Measurements from ENCODE around the gene TAF8.
A peak's percentile ranks its signal among the peaks of the same experiment; 100 is the strongest.
"Not testable (repeated sequence)": the region's sequence is repeated elsewhere in the genome, so short reads cannot be mapped to it uniquely, and the experiment has no call there.

Gene TAF8

DNA sequence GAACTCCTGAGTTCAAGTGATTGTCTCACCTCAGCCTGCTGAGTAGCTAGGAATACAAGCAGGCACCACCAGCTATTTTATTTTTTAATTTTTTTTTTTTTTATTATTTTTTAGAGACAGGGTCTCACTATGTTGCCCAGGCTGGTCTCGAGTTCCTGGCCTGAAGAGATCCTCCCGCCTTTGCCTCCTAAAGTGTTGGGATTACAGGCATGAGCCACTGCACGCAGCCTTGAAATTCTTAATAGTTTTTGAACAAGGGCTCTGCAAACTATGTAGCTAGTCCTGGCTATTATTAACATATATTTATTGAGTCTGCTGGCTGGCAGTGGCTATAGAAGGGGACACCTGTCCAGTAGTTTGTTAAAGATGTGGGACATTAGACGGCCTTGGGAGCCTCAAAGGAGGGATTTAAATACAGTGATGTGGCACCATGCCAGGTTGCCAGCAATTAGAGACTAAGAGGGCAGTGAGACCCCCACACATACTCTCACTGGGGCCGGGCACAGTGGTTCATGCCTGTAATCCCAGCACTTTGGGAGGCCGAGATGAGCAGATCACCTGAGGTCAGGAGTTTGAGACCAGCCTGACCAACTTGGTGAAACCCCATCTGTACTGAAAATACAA is 21.1 kb upstream of the TAF8 start:
- no peak for DNase-seq

GRCh38 chr6:42029881-42030280 is 20.4 kb upstream of the TAF8 start:
- DNase-seq, result no peak

DNA sequence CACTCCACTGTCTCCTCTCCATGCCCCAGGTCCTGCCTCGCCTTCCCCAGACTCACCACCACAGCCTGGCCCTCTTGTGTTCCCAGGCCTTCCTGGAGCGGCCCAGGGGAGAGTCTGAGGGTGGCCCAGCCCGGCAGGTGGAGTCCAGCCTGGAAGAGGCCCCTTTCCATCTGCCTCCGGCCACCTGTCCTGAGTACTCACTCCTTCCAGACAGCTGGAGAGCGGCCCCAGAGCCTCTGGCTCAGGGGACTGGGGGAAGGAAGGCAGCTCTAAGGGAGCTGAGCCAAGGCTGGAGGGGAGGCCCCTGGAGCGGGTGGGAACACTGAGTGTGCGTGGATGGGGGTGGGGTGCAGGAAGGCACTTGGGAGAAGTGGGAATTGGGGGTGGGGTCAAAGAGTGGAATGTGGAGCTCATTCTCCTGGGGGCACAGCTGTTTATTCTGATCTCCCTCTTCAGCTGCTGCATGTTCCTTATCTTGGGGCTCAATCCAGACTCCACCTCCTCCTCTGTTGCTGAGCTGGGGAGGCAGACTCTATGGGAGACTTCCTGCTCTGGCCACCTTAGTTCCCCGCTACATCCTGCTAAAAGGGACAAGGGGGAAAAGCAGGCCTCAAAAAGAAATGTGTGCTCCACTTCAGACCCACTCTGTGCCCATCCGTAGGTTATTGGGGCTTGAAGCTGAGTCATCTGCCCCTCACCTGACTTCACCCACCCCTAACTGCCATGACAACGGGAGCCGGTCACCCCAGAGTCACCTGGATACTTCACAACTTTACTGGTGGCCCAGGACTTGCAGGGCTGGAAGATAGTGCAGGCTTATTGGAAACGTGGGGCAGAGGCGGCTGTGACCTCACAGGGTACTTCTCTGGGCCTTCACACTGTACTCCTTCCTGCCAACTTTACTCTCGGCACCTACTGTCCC is 19.5 kb upstream of the TAF8 start:
- DNase-seq, result peak; percentile 52 to 53

- no peak for DNase-seq
Measured at GRCh38 chr6:42032366-42032765, 18.0 kb upstream of the TAF8 start.

- DNase-seq, result not testable (repeated sequence)
Measured at GRCh38 chr6:42037669-42038068, 12.7 kb upstream of the TAF8 start.

- no peak for DNase-seq
Measured at GRCh38 chr6:42038163-42038562, 12.2 kb upstream of the TAF8 start.

DNA sequence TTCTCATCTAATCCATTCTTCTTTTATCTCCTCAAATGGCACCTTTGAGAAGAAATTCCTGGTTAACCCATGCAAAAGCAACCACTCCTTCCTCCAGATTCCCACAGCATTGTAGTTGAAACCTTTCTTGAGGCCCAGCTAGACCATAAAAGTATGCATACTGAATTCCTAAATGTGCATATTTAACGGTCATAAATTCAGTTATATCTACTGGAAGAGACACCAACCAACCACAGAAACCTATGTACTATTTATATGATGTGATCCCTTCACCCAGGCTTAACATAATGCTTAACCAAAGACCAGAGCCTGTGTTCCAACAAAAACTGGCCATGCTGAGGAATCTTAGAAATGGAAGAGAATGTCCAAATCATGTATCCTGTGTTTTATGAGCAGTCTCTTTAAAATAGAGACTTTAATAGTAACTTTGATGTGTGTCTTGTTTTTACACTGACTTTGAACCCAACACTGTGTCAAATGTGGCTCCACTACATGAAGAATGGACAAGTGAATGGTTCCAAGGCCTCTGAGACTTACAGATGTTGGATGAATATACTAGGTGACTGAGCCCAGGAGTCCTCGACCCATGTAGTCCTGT is 11.4 kb upstream of the TAF8 start:
- no peak for DNase-seq

- no peak for DNase-seq
Measured at GRCh38 chr6:42040856-42041480, 9.4 kb upstream of the TAF8 start.

GRCh38 chr6:42041481-42042053 is 8.8 kb upstream of the TAF8 start:
- DNase-seq, result no peak

DNA sequence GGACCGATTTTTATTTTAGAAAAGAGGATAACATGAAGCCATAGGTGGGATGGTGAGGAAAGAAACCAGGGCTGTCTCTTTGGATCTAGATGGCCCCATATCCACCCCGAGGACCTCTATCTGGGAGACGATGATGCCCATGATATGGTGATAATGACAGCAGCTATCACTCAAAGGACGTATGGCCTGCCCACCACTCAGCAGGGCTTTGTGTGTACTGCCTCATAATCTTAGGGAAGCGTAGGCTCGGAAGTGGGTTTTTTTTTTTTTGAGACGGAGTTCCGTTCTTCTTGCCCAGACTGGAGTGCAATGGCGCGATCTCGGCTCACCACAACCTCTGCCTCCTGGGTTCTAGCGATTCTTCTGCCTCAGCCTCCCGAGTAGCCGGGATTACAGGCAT is 8.2 kb upstream of the TAF8 start:
- no peak for DNase-seq

DNA sequence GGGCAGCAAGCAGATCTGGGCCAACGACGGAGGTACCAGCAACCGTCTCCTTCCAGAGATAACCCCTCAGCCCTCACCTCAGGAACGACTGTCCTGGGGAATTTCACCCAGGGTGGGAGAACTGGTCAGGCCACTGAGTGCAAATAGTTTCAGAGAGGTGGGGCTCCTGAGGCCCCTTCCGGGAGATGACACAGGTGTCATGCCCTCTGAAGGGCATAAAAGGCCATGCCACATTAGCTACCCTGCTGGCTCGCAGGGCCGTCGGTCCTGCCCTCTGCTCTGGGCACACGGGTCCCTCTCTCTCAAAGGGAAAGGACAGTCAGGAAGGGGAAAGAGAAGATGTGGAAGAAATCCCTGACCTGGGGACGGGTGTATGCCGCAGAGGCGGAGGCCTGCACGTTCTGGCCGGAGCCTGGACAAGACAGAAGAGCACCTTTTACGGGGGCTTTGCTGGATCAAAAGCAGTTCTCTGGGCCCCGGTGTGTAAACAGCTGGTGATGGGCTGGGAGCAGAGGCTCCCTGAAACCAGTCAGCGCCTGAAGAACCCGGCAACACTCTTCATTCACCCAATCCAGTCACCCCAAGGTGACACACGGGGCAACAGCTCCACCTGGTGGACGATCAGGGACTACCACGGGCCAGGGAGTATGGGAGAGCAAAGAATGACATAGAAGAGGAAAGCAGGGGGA is 6.4 kb upstream of the TAF8 start:
- peak; percentile 87 to 93 for DNase-seq

DNA sequence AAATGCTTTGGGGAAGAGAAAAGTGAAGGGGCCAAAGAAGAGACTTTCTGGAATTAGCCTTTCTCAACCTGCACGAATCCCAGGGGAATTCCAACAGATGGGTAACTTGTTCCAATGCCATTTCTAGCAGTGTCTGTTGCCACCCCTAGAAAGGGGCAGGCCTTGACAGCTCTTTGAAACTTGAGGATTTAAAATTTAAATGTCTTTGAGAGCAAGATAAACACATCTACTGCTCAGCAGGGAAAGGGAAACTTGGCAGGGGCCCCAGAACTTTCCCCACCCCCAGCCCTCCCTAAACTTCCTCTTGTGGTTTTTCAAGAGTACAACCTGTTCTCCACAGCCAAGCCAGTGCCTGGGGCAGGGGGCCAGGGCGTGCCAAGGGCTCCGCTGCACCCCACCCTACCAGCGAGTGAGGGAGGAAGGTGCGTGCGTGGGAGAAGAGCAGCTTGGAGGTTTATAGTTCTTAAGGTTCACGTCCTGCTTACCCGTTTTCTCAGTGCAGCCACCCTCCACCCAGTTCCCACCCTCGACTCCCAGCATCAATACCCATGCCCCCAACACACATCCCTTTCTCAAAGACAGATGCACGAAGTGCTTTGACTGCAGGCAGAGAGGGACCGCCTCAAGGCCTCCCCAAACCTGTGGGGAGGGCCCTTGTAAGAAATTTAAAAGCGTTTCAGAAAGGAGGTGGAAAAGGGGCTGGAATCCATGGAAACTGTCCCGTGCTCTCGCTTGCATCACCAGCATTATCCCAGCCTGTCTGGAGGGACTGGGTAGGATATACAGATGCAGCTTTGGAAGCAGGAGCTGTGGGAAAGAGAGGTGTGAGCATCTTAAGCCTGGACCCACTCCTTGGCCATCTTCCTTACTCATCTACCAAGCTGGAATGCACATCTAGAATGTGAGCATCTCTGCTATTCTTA is 4.5 kb upstream of the TAF8 start:
- DNase-seq, result peak; percentile 72 to 88

DNA sequence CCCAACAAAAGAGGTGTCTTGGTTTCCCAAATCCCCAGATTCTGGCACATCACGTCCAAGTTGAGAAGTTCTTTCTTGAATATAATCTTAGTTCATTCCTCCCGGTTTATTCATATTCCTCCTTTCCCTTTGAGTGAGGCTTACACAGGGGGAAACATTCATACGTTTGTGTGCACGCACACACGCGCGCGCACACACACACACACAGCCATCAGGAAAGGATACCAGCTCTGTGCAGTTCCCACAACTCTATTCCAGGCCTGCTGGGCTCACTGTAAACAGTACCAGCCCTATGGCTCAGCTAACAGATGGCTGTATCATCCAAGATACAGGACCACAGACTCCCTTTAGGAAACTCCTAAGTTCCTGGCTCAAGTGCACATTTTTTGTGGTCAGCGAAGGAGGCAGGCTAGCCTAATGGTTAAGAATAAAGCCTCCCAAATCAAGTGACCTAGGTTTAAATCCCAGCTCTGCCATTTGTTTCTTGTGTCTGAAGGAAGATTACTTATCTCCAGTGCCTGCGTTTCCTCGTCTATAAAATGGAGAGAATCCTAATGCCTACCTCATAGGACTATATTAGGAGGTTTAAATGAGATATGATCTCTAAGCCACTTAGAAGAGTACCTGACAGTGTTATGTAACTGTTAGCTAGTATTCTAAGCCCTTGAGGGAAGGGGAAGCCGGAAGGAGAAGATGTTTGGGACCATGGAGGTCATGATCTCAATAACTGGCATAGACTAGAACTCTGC is 3.7 kb upstream of the TAF8 start:
- no peak for DNase-seq

GRCh38 chr6:42047213-42047590 is 3.1 kb upstream of the TAF8 start:
- DNase-seq, result no peak

DNA sequence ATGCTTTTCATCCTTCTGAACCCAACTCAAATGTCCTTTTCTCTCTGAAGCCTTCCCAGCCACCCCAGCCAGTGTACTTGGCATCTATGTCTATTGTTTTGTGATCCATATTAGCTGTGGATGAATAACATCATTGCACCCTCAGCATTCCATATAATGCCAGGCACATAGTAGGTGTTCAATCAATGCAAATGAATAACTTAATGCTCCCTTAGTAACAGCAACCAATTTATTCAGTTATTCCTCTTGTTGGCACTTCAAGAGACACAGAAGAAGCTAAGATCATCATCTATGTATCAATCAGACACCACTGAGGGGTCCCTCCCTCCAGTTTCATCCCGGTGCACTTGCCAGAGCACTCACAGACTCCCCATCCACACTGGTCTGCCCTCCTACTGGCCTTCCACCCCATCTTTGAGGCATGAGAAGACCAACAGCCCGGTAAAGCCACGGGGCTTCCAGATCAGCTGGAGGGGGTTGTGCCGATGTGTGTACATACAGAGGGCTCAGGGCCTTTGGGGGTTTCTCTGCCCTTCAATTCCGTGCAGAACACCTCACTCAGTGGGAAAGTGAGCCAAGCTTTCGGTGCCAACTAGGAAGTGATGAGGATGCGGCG is 2.4 kb upstream of the TAF8 start:
- DNase-seq, result no peak

DNA sequence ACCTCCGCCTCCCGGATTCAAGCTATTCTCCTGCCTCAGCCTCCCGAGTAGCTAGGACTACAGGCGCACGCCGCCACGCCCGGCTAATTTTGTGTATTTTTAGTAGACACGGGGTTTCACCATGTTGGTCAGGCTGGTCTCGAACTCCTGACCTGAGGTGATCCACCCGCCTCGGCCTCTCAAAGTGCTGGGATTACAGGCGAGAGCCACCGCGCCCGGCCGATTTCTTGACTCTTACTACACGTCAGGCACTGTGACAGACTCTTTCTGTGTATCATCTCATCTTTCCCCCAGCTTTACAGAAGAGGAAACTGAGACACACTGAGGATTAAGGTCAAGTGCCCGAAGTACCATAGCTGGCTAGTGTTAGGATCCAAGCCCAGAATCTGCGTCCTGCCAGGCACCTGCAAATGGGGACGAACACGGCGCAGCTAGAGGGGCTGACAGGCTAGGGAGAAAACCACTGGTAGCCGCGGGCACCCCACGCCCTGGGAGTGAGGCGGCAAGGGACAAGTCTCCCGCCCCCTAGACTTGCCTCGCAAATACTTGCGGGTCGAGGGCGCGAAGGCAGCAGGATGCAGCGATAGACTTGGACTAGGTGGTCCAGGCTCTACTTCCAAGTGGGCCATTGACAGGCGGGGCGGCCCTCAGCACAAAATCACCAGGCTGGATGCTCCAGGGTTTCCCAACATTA is 1.1 kb upstream of the TAF8 start:
- DNase-seq, result no peak

- DNase-seq, result peak in 1 of 2 experiments; percentile 40
Measured at GRCh38 chr6:42049948-42050296, 402 bp upstream of the TAF8 start.

GRCh38 chr6:42051268-42051653 is 937 bp downstream of the TAF8 start:
- no peak for DNase-seq

DNA sequence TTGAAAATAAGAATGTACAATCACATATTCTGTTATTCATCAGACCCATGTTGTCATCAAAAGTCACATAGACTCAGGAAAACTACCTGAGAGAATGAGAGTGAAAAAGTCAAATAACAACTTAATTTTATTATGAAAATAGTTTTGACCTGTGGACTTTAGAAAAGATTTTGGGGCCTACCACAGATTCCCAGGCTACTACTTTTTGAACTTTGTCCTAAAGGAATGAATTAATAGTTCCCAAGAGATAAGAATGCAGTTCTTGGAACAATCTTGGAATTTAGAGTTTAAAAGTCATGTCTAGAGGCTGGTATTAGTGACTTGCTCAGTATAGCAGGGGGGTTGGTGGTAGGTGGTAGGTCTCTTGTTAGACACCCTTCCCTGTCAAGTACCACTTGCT is 3.3 kb downstream of the TAF8 start:
- DNase-seq, result no peak

DNA sequence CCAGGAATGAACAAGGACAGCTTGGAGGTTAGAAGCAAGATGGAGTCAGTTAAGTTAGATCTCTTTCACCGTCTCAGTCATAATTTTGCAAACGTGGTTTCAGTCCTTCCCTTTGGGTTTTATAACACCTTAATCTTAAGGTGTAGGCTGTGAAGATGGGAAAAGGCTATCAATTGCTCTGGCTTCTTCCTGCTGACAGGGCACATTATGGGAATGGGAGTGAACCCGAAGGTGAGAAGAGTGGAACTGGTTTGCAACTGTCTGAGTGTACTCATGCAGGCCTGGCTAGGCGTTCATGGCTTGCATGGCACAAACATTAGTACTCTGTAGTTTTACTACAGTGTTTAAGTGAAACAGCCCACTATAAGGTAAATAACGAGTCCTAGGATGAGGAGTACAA is 9.4 kb downstream of the TAF8 start:
- no peak for DNase-seq
